SK-N-SH (cell line): ENCODE data around the gene ATP2B2.

Experiments used
- CTCF ChIP-seq: fragments of 200-600 bp; sonication (generic); IDR thresholded peaks from 2 replicates; pipeline ENCODE4 v1.6.1; 2017; ENCODE audit warnings: antibody characterized with exemption, mild to moderate bottlenecking, moderate library complexity
- RAD21 ChIP-seq: IDR thresholded peaks from 2 replicates; pipeline ENCODE4 v1.6.1; 2012; ENCODE audit warnings: mild to moderate bottlenecking, low read length

- TF ChIP-seq RAD21, result no peak
- no peak for TF ChIP-seq CTCF
Observed at GRCh38 chr3:10290481-10291176, 214.8 kb downstream of the ATP2B2 start.
